Neural cell (in vitro differentiated cells): ENCODE results near the gene NUDCD3. TPM values are rescaled to one million over a fixed set of nuclear protein-coding genes. Genes with fewer than 3 reads are reported as not detected.

ENCODE experiments used
- H2AFZ ChIP-seq: fragments of 200-600, 300-800 bp; sonication (generic), shearing (Covaris generic); 2 replicates; pipeline ENCODE4 v1.6.0; 2014; ENCODE audit warnings: low read depth, mild to moderate bottlenecking, antibody characterized with exemption, low read length, moderate library complexity
- H3F3A ChIP-seq: fragments of 200-600 bp; shearing (Covaris generic); 2 replicates; pipeline ENCODE4 v1.6.1; 2016; ENCODE audit warnings: mild to moderate bottlenecking, moderate library complexity, mixed read lengths, antibody characterized with exemption, low read length; ENCODE audit not compliant: insufficient read depth, poor library complexity, severe bottlenecking
- H3K27ac ChIP-seq: fragments of 200-600, 300-800 bp; sonication (generic), shearing (Covaris generic); 2 replicates; pipeline ENCODE4 v1.5.1; 2014; ENCODE audit warnings: mild to moderate bottlenecking, low read length, moderate library complexity
- H3K27me3 ChIP-seq: fragments of 300-800, 200-600 bp; sonication (generic), shearing (Covaris generic); 2 replicates; pipeline ENCODE4 v1.6.0; 2014; ENCODE audit warnings: mild to moderate bottlenecking, low read depth, low read length, moderate library complexity; ENCODE audit not compliant: insufficient read depth
- H3K36me3 ChIP-seq: fragments of 300-800, 200-600 bp; sonication (generic), shearing (Covaris generic); 2 replicates; pipeline ENCODE4 v1.5.1; 2014; ENCODE audit warnings: mild to moderate bottlenecking, antibody characterized with exemption, low read length, moderate library complexity; ENCODE audit not compliant: insufficient read depth
- H3K4me2 ChIP-seq: fragments of 300-800, 200-600 bp; sonication (generic), shearing (Covaris generic); 2 replicates; pipeline ENCODE4 v1.6.0; 2014; ENCODE audit warnings: mild to moderate bottlenecking, low read length
- H3K4me3 ChIP-seq: fragments of 300-800, 200-600 bp; sonication (generic), shearing (Covaris generic); 2 replicates; pipeline ENCODE4 v1.5.1; 2014; ENCODE audit warnings: mild to moderate bottlenecking, low read length, moderate library complexity
- H3K79me2 ChIP-seq: fragments of 200-600 bp; shearing (Covaris generic); replicated peaks from 2 replicates; pipeline ENCODE4 v1.6.0; 2014; ENCODE audit warnings: mild to moderate bottlenecking, low read length, moderate library complexity; ENCODE audit not compliant: insufficient read depth
- H3K9ac ChIP-seq: fragments of 300-800, 200-600 bp; sonication (generic), shearing (Covaris generic); 2 replicates; pipeline ENCODE4 v1.6.1; 2016; ENCODE audit warnings: mild to moderate bottlenecking, low read length, mixed read lengths
- H3K9me2 ChIP-seq: fragments of 200-600 bp; shearing (Covaris generic); 2 replicates; pipeline ENCODE4 v1.6.1; 2016; ENCODE audit warnings: mild to moderate bottlenecking, low read length, mixed read lengths; ENCODE audit not compliant: insufficient read depth
- H3K9me3 ChIP-seq: fragments of 200-600, 300-800 bp; sonication (generic), shearing (Covaris generic); 2 replicates; pipeline ENCODE4 v1.6.1; 2016; ENCODE audit warnings: mild to moderate bottlenecking, mixed run types, low read length, moderate library complexity, mixed read lengths
- H4K20me1 ChIP-seq: fragments of 200-600 bp; shearing (Covaris generic); 2 replicates; pipeline ENCODE4 v1.6.1; 2016; ENCODE audit warnings: mild to moderate bottlenecking, mixed run types; ENCODE audit not compliant: insufficient read depth
- EP300 ChIP-seq: fragments of 450-650 bp; conservative IDR thresholded peaks from 2 replicates; pipeline ENCODE4 v1.6.1; 2014; ENCODE audit warnings: antibody characterized with exemption, mild to moderate bottlenecking, moderate library complexity; ENCODE audit not compliant: poor library complexity, severe bottlenecking
- EZH2 ChIP-seq: fragments of 200-600, 300-800 bp; shearing (Covaris generic), sonication (generic); IDR thresholded peaks from 2 replicates; pipeline ENCODE4 v1.6.1; 2014; ENCODE audit warnings: antibody characterized with exemption, low read length, borderline replicate concordance, mild to moderate bottlenecking; ENCODE audit not compliant: insufficient read depth, poor library complexity, severe bottlenecking
- MXI1 ChIP-seq: fragments of 450-650 bp; conservative IDR thresholded peaks from 2 replicates; pipeline ENCODE4 v1.6.1; 2014; ENCODE audit warnings: antibody characterized with exemption, mild to moderate bottlenecking; ENCODE audit not compliant: poor library complexity, severe bottlenecking
- POLR2AphosphoS5 ChIP-seq: IDR thresholded peaks from 2 replicates; pipeline ENCODE4 v1.6.1; 2012
- RAD21 ChIP-seq: fragments of 450-650 bp; conservative IDR thresholded peaks from 2 replicates; pipeline ENCODE4 v1.6.1; 2014; ENCODE audit warnings: antibody characterized with exemption, mild to moderate bottlenecking, moderate library complexity
- SMC3 ChIP-seq: fragments of 450-650 bp; conservative IDR thresholded peaks from 2 replicates; pipeline ENCODE4 v1.6.1; 2014; ENCODE audit warnings: antibody characterized with exemption, mild to moderate bottlenecking, moderate library complexity; ENCODE audit not compliant: poor library complexity
- TAF1 ChIP-seq: IDR thresholded peaks from 2 replicates; pipeline ENCODE4 v1.6.1; 2012; ENCODE audit warnings: low read depth
- polyA plus RNA-seq: library from polyadenylated mRNA; depleted of rRNA; stranded (reverse); fragments of >200 nt; gene quantifications from 2 replicates; pipeline ENCODE4 v1.2.3, GENCODE V29; 2014
- TF ChIP-seq, protein P1 (sequence below): fragments of 450-650 bp; IDR thresholded peaks from 2 replicates; pipeline ENCODE4 v1.5.1; 2014; ENCODE audit warnings: antibody characterized with exemption, mild to moderate bottlenecking, moderate library complexity; ENCODE audit not compliant: poor library complexity, severe bottlenecking
- TF ChIP-seq, protein P2 (sequence below): IDR thresholded peaks from 2 replicates; pipeline ENCODE4 v1.6.1; 2012; ENCODE audit warnings: borderline replicate concordance

NUDCD3 gene
- polyA plus RNA-seq, 1 donor from 2014 or later: 69.9 TPM

DNA sequence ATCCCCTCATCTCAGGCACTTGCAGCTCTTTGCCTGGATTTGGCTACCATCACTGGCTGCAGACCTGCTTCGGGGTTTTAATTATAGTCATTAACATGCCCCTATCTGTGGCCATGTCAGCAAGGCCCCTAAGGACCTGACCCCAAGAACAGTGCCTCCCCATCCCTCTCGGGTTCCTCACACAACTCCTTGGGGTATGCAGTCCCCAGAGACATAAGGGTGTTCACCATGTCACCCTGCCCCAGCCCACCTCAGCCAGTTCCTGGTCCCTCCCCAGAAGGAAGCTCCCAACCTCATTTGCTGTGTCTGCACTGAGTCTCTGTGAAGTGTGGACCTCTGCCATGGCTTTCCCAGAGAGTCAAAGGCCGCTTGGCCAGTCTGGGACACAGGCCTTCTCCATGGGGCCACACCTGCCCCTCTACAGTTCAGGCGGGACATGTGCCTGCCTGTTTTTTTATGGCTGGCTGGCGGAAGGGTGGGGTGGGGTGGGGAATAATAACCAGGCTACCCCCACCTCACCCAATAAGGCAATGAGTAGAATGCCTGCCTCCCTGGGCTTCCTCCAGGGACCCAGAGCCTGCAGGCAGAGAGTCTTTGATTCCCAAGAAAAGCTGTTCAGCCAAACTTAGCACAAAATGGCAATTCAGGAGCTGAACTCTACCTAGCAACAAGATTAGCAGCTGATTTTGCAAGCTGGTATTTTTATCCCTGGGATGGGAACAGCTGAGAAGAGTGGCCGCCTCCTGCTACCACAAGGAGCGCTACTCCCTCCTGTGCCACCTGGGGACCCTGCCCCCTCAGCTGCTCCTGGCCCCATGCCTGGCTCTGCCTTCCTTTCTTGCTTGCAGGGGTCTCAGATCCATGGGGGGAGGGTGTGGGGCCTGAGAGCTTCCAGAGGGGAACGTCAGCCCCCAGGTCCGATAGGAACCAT, 141.3 kb downstream of the NUDCD3 start:
- TF ChIP-seq EZH2: no peak
- TF ChIP-seq TAF1: no peak
- no peak for TF ChIP-seq SMC3
- no peak for TF ChIP-seq MXI1
- TF ChIP-seq POLR2AphosphoS5: no peak
- TF ChIP-seq, protein P1, sequence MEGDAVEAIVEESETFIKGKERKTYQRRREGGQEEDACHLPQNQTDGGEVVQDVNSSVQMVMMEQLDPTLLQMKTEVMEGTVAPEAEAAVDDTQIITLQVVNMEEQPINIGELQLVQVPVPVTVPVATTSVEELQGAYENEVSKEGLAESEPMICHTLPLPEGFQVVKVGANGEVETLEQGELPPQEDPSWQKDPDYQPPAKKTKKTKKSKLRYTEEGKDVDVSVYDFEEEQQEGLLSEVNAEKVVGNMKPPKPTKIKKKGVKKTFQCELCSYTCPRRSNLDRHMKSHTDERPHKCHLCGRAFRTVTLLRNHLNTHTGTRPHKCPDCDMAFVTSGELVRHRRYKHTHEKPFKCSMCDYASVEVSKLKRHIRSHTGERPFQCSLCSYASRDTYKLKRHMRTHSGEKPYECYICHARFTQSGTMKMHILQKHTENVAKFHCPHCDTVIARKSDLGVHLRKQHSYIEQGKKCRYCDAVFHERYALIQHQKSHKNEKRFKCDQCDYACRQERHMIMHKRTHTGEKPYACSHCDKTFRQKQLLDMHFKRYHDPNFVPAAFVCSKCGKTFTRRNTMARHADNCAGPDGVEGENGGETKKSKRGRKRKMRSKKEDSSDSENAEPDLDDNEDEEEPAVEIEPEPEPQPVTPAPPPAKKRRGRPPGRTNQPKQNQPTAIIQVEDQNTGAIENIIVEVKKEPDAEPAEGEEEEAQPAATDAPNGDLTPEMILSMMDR: no peak
- Histone ChIP-seq H3K36me3 (no peaks in the 10 kb centered on the region), H3K4me2 (no peak overlapping the region), H3K4me3 (no peak overlapping the region), H4K20me1 (no peaks in the 10 kb centered on the region), H3K9ac (no peak overlapping the region), H3K9me2 (no peaks in the 10 kb centered on the region), H3F3A (no peaks in the 10 kb centered on the region), H3K27me3 (no peaks in the 10 kb centered on the region), H2AFZ (no peak overlapping the region), H3K79me2 (no peaks in the 10 kb centered on the region), H3K27ac (no peak overlapping the region), H3K9me3 (no peaks in the 10 kb centered on the region)

DNA sequence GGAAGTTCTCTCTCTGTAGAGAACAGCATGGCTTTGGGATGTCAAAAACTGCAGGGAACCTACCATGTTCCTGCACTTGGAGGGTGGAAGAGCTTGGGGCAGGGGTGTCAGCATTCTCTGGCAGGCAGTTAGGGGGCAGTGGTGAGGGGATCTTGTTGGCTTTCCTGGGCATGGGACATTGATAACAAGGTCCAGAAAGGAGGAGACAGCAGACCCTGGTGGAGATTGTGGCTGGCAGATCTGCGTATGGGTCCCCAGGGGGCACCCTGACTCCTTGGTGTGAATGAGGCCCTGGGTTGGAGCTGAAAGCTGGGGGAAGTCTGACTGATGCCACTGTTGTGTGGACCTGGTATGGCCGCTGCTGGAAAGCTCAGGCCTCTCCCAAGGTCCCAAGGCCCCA, 142.2 kb downstream of the NUDCD3 start:
- Histone ChIP-seq H4K20me1 (no peaks in the 10 kb centered on the region), H3K27ac (no peak overlapping the region), H3K4me2 (no peak overlapping the region), H3K9me3 (no peaks in the 10 kb centered on the region), H3F3A (no peaks in the 10 kb centered on the region), H2AFZ (no peak overlapping the region), H3K4me3 (no peak overlapping the region), H3K36me3 (no peaks in the 10 kb centered on the region), H3K9me2 (no peaks in the 10 kb centered on the region), H3K27me3 (no peaks in the 10 kb centered on the region), H3K9ac (no peak overlapping the region), H3K79me2 (no peaks in the 10 kb centered on the region)
- TF ChIP-seq EZH2 (no peak), EP300 (no peak), RAD21 (no peak), MXI1 (no peak), POLR2AphosphoS5 (no peak)
- TF ChIP-seq, protein P2, sequence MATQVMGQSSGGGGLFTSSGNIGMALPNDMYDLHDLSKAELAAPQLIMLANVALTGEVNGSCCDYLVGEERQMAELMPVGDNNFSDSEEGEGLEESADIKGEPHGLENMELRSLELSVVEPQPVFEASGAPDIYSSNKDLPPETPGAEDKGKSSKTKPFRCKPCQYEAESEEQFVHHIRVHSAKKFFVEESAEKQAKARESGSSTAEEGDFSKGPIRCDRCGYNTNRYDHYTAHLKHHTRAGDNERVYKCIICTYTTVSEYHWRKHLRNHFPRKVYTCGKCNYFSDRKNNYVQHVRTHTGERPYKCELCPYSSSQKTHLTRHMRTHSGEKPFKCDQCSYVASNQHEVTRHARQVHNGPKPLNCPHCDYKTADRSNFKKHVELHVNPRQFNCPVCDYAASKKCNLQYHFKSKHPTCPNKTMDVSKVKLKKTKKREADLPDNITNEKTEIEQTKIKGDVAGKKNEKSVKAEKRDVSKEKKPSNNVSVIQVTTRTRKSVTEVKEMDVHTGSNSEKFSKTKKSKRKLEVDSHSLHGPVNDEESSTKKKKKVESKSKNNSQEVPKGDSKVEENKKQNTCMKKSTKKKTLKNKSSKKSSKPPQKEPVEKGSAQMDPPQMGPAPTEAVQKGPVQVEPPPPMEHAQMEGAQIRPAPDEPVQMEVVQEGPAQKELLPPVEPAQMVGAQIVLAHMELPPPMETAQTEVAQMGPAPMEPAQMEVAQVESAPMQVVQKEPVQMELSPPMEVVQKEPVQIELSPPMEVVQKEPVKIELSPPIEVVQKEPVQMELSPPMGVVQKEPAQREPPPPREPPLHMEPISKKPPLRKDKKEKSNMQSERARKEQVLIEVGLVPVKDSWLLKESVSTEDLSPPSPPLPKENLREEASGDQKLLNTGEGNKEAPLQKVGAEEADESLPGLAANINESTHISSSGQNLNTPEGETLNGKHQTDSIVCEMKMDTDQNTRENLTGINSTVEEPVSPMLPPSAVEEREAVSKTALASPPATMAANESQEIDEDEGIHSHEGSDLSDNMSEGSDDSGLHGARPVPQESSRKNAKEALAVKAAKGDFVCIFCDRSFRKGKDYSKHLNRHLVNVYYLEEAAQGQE: no peak
- TF ChIP-seq, protein P1: no peak
